CD4-positive, CD25-positive, alpha-beta regulatory T cell (primary cell): ENCODE measurements around the gene SLC5A1. TPM values are rescaled to one million over a fixed set of nuclear protein-coding genes. Genes with fewer than 3 reads are reported as not detected.
"Not testable (repeated sequence)": the region's sequence is repeated elsewhere in the genome, so short reads cannot be mapped to it uniquely, and the experiment has no call there.

Experiments used
- ATAC-seq, 2 donors: fragments of 150-1000 bp; cut with Tn5 transposase; one replicate each; pipeline ENCODE4 v1.10.0; 2021; ENCODE audit warnings: low read depth in 2 of 2, moderate number of reproducible peaks in 2 of 2, moderate library complexity in 1 of 2
- DNase-seq, 3 donors: peaks; one replicate each; pipeline versions ENCODE4 v3.0.0 to v3.0.0-alpha.2; 2012 to 2022; ENCODE audit warnings: mixed read lengths in 1 of 3
- H3K27ac ChIP-seq: one replicate; pipeline ENCODE4 v1.7.0; 2013; ENCODE audit warnings: mild to moderate bottlenecking, low read length; ENCODE audit not compliant: insufficient read depth, poor library complexity, severe bottlenecking
- H3K27me3 ChIP-seq: one replicate; pipeline ENCODE4 v1.7.0; 2013; ENCODE audit warnings: low read length; ENCODE audit not compliant: control insufficient read depth, insufficient read depth
- H3K36me3 ChIP-seq: one replicate; pipeline ENCODE4 v1.7.0; 2013; ENCODE audit warnings: mild to moderate bottlenecking, low read length, moderate library complexity; ENCODE audit not compliant: control insufficient read depth, insufficient read depth
- H3K4me1 ChIP-seq: 2 replicates; pipeline ENCODE4 v1.7.0; 2013; ENCODE audit warnings: mild to moderate bottlenecking, low read length; ENCODE audit not compliant: insufficient read depth, control insufficient read depth, poor library complexity, severe bottlenecking
- H3K4me3 ChIP-seq: one replicate; pipeline ENCODE4 v1.7.0; 2013; ENCODE audit warnings: low read depth, mild to moderate bottlenecking, low read length, moderate library complexity
- H3K9me3 ChIP-seq, 2 experiments: 1 replicate in 1 of 2; 2 replicates in 1 of 2; pipeline ENCODE4 v1.7.0; 2013; ENCODE audit warnings: low read length in 2 of 2, mild to moderate bottlenecking in 1 of 2, moderate library complexity in 1 of 2; ENCODE audit not compliant: control insufficient read depth in 2 of 2
- H3K27ac Mint-ChIP-seq, 3 donors: one replicate each; pipeline ENCODE4 v1.8.0; 2020 to 2022; ENCODE audit warnings: mild to moderate bottlenecking in 3 of 3, mixed read lengths in 3 of 3, moderate library complexity in 2 of 3
- H3K27me3 Mint-ChIP-seq: one replicate; pipeline ENCODE4 v1.8.0; 2022; ENCODE audit warnings: mild to moderate bottlenecking, mixed read lengths
- H3K36me3 Mint-ChIP-seq: one replicate; pipeline ENCODE4 v1.8.0; 2020; ENCODE audit warnings: mixed read lengths
- H3K4me1 Mint-ChIP-seq, 4 donors: one replicate each; pipeline ENCODE4 v1.8.0; 2020 to 2022; ENCODE audit warnings: mixed read lengths in 4 of 4, mild to moderate bottlenecking in 1 of 4
- H3K4me3 Mint-ChIP-seq, 4 donors: one replicate each; pipeline ENCODE4 v1.8.0; 2020 to 2022; ENCODE audit warnings: mild to moderate bottlenecking in 4 of 4, mixed read lengths in 4 of 4, moderate library complexity in 3 of 4
- H3K9me3 Mint-ChIP-seq, 7 donors: one replicate each; pipeline ENCODE4 v1.8.0; 2020 to 2022; ENCODE audit warnings: mixed read lengths in 7 of 7, mild to moderate bottlenecking in 3 of 7, moderate library complexity in 2 of 7
- polyA plus RNA-seq, 4 donors: library from polyadenylated mRNA; unstranded; fragments of 300-500 nt; fragmentation: Illumina TruSeq; gene quantifications; one replicate each; pipeline ENCODE4 v1.2.3, GENCODE V29; 2021
- total RNA-seq: library from RNA; stranded (reverse); gene quantifications from one replicate; pipeline ENCODE4 v1.2.3, GENCODE V29; 2022

The SLC5A1 gene
- total and polyA plus RNA-seq, 5 donors from 2014 or later, result not detected

DNA sequence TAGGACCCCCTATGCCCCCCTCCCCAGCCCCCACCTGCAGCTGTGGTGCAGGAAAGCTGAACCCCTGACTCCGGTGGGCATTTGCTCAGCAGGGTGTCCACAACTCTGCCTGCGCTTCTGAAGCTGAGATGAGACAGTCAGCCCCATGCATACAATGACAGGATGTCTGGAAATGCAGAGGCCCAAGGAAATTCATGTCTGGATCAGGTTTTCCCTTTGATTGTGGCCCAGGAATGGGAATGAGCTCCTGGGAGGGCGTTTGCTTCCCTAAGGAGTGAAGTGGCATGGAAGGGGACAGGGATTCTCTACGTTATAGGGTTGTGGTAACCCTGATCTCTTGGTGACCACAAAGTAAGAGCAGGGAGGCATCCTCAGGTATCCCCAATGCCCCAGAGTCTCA, 93.8 kb downstream of the SLC5A1 start:
- peaks cover 11 to 27% (median 14%) of the 10 kb centered on the region in 4 donors for H3K4me1 Mint-ChIP-seq
- not testable (repeated sequence) for ATAC-seq, H3K27me3 Mint-ChIP-seq

GRCh38 chr22:32137731-32138324, 94.8 kb downstream of the SLC5A1 start:
- peak overlapping the region; percentile 87 for H3K4me3 ChIP-seq
- H3K36me3 ChIP-seq, H3K9me3 ChIP-seq, H3K9me3 Mint-ChIP-seq, H3K36me3 Mint-ChIP-seq, H3K27me3 Mint-ChIP-seq, H3K27me3 ChIP-seq, H3K4me1 ChIP-seq: not testable (repeated sequence)
- Mint-ChIP-seq H3K27ac (peak overlapping the region; percentile 78 to 93 (median 89)), H3K4me1 (peaks cover 14 to 35% (median 14%) of the 10 kb centered on the region in 4 donors), H3K4me3 (peak overlapping the region; percentile 87 to 94 (median 92))
- DNase-seq, result peak; percentile 44 to 90 (median 60)
- peak overlapping the region; percentile 60 for H3K27ac ChIP-seq
- ATAC-seq, result peak; percentile 61 to 68

More for the DNA sequence above, 93.8 kb downstream of the SLC5A1 start:
- peak overlapping the region in 2 of 3 donors; percentile 89 to 93 for H3K27ac Mint-ChIP-seq
- not testable (repeated sequence) for H3K4me3 ChIP-seq, H3K36me3 ChIP-seq, H3K27me3 ChIP-seq, DNase-seq, H3K4me1 ChIP-seq, H3K27ac ChIP-seq, H3K36me3 Mint-ChIP-seq, H3K9me3 Mint-ChIP-seq, H3K9me3 ChIP-seq
- H3K4me3 Mint-ChIP-seq, result peak overlapping the region in 2 of 4 donors; percentile 92 to 94

DNA sequence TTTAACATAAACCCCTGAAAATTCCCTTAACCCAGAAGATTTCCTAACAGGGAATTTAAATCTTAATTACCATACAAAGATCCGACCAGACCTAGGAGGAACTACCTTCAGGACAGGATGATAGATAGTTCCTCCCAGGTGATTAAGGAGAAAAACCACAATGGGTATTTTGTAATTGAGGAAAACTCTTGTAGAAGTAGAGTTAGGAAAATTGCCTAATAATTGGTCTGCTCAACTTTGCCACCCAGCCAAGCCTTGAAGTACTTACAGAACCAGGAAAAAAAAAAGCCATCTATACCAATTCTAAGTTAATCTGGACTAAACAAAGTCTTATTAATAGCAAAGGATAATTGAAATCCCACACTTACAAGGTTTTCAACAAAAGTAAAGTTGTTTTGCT, 95.5 kb downstream of the SLC5A1 start:
- H3K4me3 ChIP-seq, result peak overlapping the region; percentile 87
- H3K27ac Mint-ChIP-seq, result peak overlapping the region; percentile 78 to 93 (median 89)
- H3K4me3 Mint-ChIP-seq, result peak overlapping the region; percentile 87 to 94 (median 92)
- not testable (repeated sequence) for DNase-seq, H3K9me3 ChIP-seq, H3K9me3 Mint-ChIP-seq, H3K4me1 ChIP-seq, H3K27me3 ChIP-seq, ATAC-seq, H3K36me3 Mint-ChIP-seq, H3K36me3 ChIP-seq, H3K27ac ChIP-seq, H3K27me3 Mint-ChIP-seq
- peaks cover 14 to 38% (median 14%) of the 10 kb centered on the region in 4 donors for H3K4me1 Mint-ChIP-seq

GRCh38 chr22:32140688-32141087, 97.6 kb downstream of the SLC5A1 start:
- not testable (repeated sequence) for H3K36me3 ChIP-seq, H3K9me3 Mint-ChIP-seq, H3K4me3 ChIP-seq, H3K27ac Mint-ChIP-seq, H3K36me3 Mint-ChIP-seq, H3K9me3 ChIP-seq, H3K27me3 Mint-ChIP-seq, H3K27me3 ChIP-seq, H3K27ac ChIP-seq
- H3K4me1 ChIP-seq, result peaks cover 15% of the 10 kb centered on the region
- peak; percentile 27 to 33 for ATAC-seq
- Mint-ChIP-seq H3K4me1 (peaks cover 14 to 53% (median 27%) of the 10 kb centered on the region in 4 donors), H3K4me3 (peak overlapping the region in 1 of 4 donors; percentile 13)
- DNase-seq, result peak in 1 of 3 donors; percentile 24

- Histone ChIP-seq H3K36me3 (no peaks in the 10 kb centered on the region), H3K4me3 (no peak overlapping the region), H3K4me1 (peaks cover 9% of the 10 kb centered on the region), H3K27me3 (no peaks in the 10 kb centered on the region), H3K27ac (no peak overlapping the region), H3K9me3 (no peaks in the 10 kb centered on the region)
- DNase-seq, result peak in 1 of 3 donors; percentile 48
- H3K9me3 Mint-ChIP-seq, result peaks cover 0 to 6% (median 0%) of the 10 kb centered on the region in 7 donors
- H3K4me3 Mint-ChIP-seq, result peak overlapping the region in 1 of 4 donors; percentile 36
- ATAC-seq, result no peak
- peaks cover 12 to 42% (median 23%) of the 10 kb centered on the region in 4 donors for H3K4me1 Mint-ChIP-seq
- no peaks in the 10 kb centered on the region for H3K27me3 Mint-ChIP-seq
- H3K27ac Mint-ChIP-seq, result peak overlapping the region; percentile 29 to 82 (median 65)
- H3K36me3 Mint-ChIP-seq, result peaks cover 2% of the 10 kb centered on the region
Observed at GRCh38 chr22:32142600-32142999, 99.5 kb downstream of the SLC5A1 start.

DNA sequence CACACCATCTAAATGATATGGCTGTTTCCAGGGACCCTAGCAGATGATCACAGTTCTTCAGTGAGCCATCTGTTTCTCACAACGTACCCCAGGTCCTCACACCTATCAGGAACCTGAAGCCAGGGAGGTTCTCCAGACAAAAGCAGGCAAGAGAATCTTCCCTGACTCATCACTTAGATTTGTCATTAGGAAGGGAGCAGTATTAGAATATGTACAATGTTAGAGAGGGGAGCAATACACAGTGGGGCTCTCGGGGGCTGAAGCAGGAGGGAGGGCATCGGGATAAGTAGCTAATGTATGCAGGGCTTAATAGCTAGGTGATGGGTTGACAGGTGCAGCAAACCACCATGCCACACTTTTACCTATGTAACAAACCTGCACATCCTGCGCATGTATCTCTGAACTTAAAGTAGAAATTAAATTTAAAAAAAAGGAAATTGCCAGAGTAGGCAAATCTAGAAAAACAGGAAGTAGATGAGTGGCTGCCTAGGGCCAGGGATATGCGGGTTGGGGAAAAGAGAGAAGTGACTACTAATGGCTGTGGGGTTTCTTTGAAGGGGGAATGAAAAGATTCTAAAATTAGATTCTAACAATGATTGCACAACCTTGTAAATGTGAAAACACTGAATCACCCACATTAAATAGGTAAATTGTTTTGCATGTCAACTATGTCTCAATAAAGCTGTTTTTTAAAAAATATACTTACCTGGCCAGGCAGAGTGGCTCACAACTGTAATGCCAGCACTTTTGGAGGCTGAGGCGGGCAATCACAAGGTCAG, 101.6 kb downstream of the SLC5A1 start:
- ATAC-seq, result peak; percentile 48 to 50
- H3K4me1 ChIP-seq, result peaks cover 7% of the 10 kb centered on the region
- peaks cover 0 to 13% (median 2%) of the 10 kb centered on the region in 7 donors for H3K9me3 Mint-ChIP-seq
- no peaks in the 10 kb centered on the region for H3K9me3 ChIP-seq
- H3K27ac ChIP-seq, result no peak overlapping the region
- H3K4me3 Mint-ChIP-seq, result peak overlapping the region in 2 of 4 donors; percentile 9 to 61
- H3K27ac Mint-ChIP-seq, result peak overlapping the region in 2 of 3 donors; percentile 72 to 83
- H3K27me3 ChIP-seq, result no peaks in the 10 kb centered on the region
- peaks cover 5% of the 10 kb centered on the region for H3K27me3 Mint-ChIP-seq
- no peak overlapping the region for H3K4me3 ChIP-seq
- DNase-seq, result peak in 2 of 3 donors; percentile 8 to 46
- H3K36me3 Mint-ChIP-seq, result peaks cover 3% of the 10 kb centered on the region
- peaks cover 0 to 32% (median 15%) of the 10 kb centered on the region in 4 donors for H3K4me1 Mint-ChIP-seq
- H3K36me3 ChIP-seq, result no peaks in the 10 kb centered on the region

GRCh38 chr22:32147128-32147527, 104.1 kb downstream of the SLC5A1 start:
- not testable (repeated sequence) for H3K9me3 ChIP-seq, H3K4me3 Mint-ChIP-seq, DNase-seq, H3K4me1 ChIP-seq, H3K27ac ChIP-seq, H3K27me3 Mint-ChIP-seq, H3K36me3 Mint-ChIP-seq, H3K4me3 ChIP-seq, H3K27me3 ChIP-seq, H3K27ac Mint-ChIP-seq, H3K36me3 ChIP-seq, ATAC-seq
- peaks cover 0 to 25% (median 13%) of the 10 kb centered on the region in 4 donors for H3K4me1 Mint-ChIP-seq
- peaks cover 0 to 13% (median 2%) of the 10 kb centered on the region in 7 donors for H3K9me3 Mint-ChIP-seq
